Gastrocnemius medialis (tissue), 4 donors: ENCODE data around the gene MTHFSD. TPM values are rescaled to one million over a fixed set of nuclear protein-coding genes. Genes with fewer than 3 reads are reported as not detected.

ENCODE experiments used
- ATAC-seq, 2 donors: fragments of 150-250 bp; one replicate each; pipeline ENCODE4 v1.9.1; 2016
- DNase-seq, 2 donors: peaks; one replicate each; pipeline ENCODE4 v3.0.0-alpha.2; 2019
- H3K27ac ChIP-seq, 4 donors: fragments of 200-600 bp; sonication (generic); 1 replicate in 1 of 4; 2 replicates in 3 of 4; pipeline ENCODE4 v1.5.1; 2016 to 2018; ENCODE audit warnings: mild to moderate bottlenecking in 2 of 4, moderate library complexity in 1 of 4
- H3K27me3 ChIP-seq, 3 donors: fragments of 200-600 bp; sonication (generic) in 2 of 3; 1 replicate in 1 of 3; 2 replicates in 2 of 3; pipeline versions ENCODE4 v1.5.1 to v1.6.0; 2016 to 2019; ENCODE audit warnings: mild to moderate bottlenecking in 1 of 3, moderate library complexity in 1 of 3
- H3K36me3 ChIP-seq, 2 donors: fragments of 200-600 bp; sonication (generic) in 1 of 2; one replicate each; pipeline ENCODE4 v1.5.1; 2017 to 2018
- H3K4me1 ChIP-seq, 2 donors: fragments of 200-600 bp; sonication (generic) in 1 of 2; one replicate each; pipeline ENCODE4 v1.5.1; 2016 to 2017; ENCODE audit warnings: mild to moderate bottlenecking in 2 of 2
- H3K4me3 ChIP-seq, 4 donors: fragments of 200-600 bp; sonication (generic) in 3 of 4; 1 replicate in 1 of 4; 2 replicates in 3 of 4; pipeline ENCODE4 v1.5.1; 2016 to 2019; ENCODE audit warnings: mild to moderate bottlenecking in 2 of 4
- H3K9me3 ChIP-seq, 3 donors: fragments of 200-600 bp; sonication (generic) in 2 of 3; 1 replicate in 1 of 3; 2 replicates in 2 of 3; pipeline ENCODE4 v1.5.1; 2016 to 2019
- POLR2A ChIP-seq, 2 donors: fragments of 450-650 bp; IDR thresholded peaks; one replicate each; pipeline ENCODE4 v1.6.1; 2017; ENCODE audit warnings: antibody characterized with exemption in 2 of 2, mild to moderate bottlenecking in 2 of 2, moderate library complexity in 2 of 2
- in situ Hi-C, 4 donors: fragments of 200-750 bp; cut with MboI; loops; one replicate each; pipeline versions ENCODE4 v1.15.0 to v1.8.0; 2017; ENCODE audit warnings: low sequenced_read_pairs in 4 of 4
- intact Hi-C: fragments of 100-400 bp; cut with DNase I; formaldehyde crosslinking; loops from one replicate; pipeline ENCODE4 v1.15.1; 2023; ENCODE audit warnings: low total_unique reads
- total RNA-seq, 4 donors: library from RNA; depleted of rRNA; stranded (reverse); fragments of >200 nt; gene quantifications; one replicate each; pipeline versions ENCODE4 v1.1.0 to v1.2.3, GENCODE V29; 2016
- TF ChIP-seq, protein P1 (sequence below), 5 experiments: fragments of 450-650 bp in 3 of 5; fragments of 200-600 bp in 2 of 5; sonication (generic) in 2 of 5; IDR thresholded peaks in 4 of 5; conservative IDR thresholded peaks in 1 of 5; 1 replicate in 4 of 5; 2 replicates in 1 of 5; pipeline ENCODE4 v1.5.1; 2016 to 2019; ENCODE audit warnings: antibody characterized with exemption in 5 of 5, mild to moderate bottlenecking in 3 of 5, moderate library complexity in 3 of 5

The MTHFSD gene
- total RNA-seq, 4 donors from 2014 or later, result 10.9 to 31.2 (median 16.0) TPM

- H3K36me3 ChIP-seq, result no peaks in the 10 kb centered on the region
- intact Hi-C loops (no loop called here), in situ Hi-C loops (loop anchor here (5.0 to 25.0 kb wide), 7 partner anchors 308 to 820 kb away; partner anchors contain the start of genes FBXO31 (in 1 of the 4) and MAP1LC3B (in 1 of the 4))
- peak overlapping the region; percentile 27 to 49 (median 32) for H3K4me3 ChIP-seq
- peaks cover 0 to 6% of the 10 kb centered on the region in 2 donors for H3K4me1 ChIP-seq
- TF ChIP-seq, protein P1, sequence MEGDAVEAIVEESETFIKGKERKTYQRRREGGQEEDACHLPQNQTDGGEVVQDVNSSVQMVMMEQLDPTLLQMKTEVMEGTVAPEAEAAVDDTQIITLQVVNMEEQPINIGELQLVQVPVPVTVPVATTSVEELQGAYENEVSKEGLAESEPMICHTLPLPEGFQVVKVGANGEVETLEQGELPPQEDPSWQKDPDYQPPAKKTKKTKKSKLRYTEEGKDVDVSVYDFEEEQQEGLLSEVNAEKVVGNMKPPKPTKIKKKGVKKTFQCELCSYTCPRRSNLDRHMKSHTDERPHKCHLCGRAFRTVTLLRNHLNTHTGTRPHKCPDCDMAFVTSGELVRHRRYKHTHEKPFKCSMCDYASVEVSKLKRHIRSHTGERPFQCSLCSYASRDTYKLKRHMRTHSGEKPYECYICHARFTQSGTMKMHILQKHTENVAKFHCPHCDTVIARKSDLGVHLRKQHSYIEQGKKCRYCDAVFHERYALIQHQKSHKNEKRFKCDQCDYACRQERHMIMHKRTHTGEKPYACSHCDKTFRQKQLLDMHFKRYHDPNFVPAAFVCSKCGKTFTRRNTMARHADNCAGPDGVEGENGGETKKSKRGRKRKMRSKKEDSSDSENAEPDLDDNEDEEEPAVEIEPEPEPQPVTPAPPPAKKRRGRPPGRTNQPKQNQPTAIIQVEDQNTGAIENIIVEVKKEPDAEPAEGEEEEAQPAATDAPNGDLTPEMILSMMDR (IDR thresholded peaks at IDR 0.05 in 4 of 5, conservative IDR thresholded peaks at IDR 0.05 in 1 of 5), result peak in 1 of 5 experiments; percentile 2
- no peak for TF ChIP-seq POLR2A (IDR thresholded peaks at IDR 0.05)
- ATAC-seq (no peak), DNase-seq (no peak)
- peak overlapping the region in 3 of 4 donors; percentile 44 to 59 (median 53) for H3K27ac ChIP-seq
- H3K9me3 ChIP-seq, result no peaks in the 10 kb centered on the region
- H3K27me3 ChIP-seq, result peaks cover 74 to 77% (median 74%) of the 10 kb centered on the region in 3 donors
Observed at GRCh38 chr16:86566966-86567700, 12.1 kb upstream of the MTHFSD start.

- TF ChIP-seq POLR2A (IDR thresholded peaks at IDR 0.05), result peak in 1 of 2 donors; percentile 39
- TF ChIP-seq, protein P1 (IDR thresholded peaks at IDR 0.05 in 4 of 5, conservative IDR thresholded peaks at IDR 0.05 in 1 of 5), result no peak
- intact Hi-C loops (no loop called here), in situ Hi-C loops (loop anchor here (5.0 to 25.0 kb wide), 7 partner anchors 308 to 821 kb away; partner anchors contain the start of genes FBXO31 (in 1 of the 4) and MAP1LC3B (in 1 of the 4))
- H3K4me3 ChIP-seq, result peak within 1 kb of the TSS; percentile 27 to 49 (median 32)
- peaks cover 0 to 6% of the 10 kb centered on the region in 2 donors for H3K4me1 ChIP-seq
- no peaks in the 10 kb centered on the region for H3K36me3 ChIP-seq
- peak in 1 of 2 donors; percentile 42 for DNase-seq
- ATAC-seq, result no peak
- H3K9me3 ChIP-seq, result no peaks in the 10 kb centered on the region
- peaks cover 68 to 71% (median 69%) of the 10 kb centered on the region in 3 donors for H3K27me3 ChIP-seq
- peak within 1 kb of the TSS in 3 of 4 donors; percentile 44 to 59 (median 53) for H3K27ac ChIP-seq
Observed at GRCh38 chr16:86566601-86566965, 11.5 kb upstream of the MTHFSD start, which contains the start of gene FOXC2. FOXC2 (plus strand) TSS chr16:86566829; CDS start chr16:86567336, 507 bp downstream.

DNA sequence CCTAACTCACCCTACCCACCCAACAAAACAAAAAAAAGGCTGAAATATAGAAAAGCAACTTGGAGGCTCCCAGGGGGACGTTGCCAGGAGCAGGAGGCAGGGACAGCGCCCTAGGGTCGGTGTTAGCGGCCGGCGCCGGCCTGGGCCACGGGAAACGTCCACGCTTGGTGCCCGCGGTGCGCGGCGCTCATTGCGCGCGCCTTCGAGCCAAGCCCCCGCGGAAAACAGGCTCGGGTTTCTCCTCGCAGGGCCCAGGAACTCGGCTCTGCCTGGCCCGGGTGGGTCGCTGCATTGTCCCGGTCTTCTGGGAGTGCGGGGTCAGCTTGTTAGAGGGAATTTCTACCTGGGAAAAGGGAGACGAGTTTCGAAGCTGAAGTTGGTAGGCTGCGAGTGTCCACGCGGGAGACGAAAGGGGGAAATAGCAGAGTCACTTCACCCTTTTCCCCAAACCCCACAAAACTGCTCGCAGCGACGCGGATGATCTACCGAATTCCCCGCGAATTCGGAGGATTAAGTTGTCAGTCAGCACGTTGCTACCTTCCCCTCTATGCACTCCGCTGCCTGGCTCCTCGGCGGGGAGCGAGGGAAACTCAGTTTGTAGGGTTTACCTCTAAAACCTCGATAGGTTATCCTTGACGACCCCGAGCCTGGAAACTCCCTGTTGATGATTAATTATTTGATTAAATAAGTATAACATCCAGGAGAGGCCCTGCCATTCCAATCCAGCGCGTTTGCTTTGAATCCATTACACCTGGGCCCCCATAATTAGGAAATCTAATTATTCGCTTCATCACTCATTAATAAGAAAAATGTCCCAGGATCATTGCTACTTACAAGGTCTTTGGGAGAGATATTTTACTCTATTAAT, 10.8 kb upstream of the MTHFSD start:
- H3K36me3 ChIP-seq, result no peaks in the 10 kb centered on the region
- peaks cover 61 to 64% (median 62%) of the 10 kb centered on the region in 3 donors for H3K27me3 ChIP-seq
- peak overlapping the region in 2 of 4 donors; percentile 27 to 49 for H3K4me3 ChIP-seq
- no peak for TF ChIP-seq POLR2A (IDR thresholded peaks at IDR 0.05)
- TF ChIP-seq, protein P1 (IDR thresholded peaks at IDR 0.05 in 4 of 5, conservative IDR thresholded peaks at IDR 0.05 in 1 of 5), result no peak
- no peak overlapping the region for H3K27ac ChIP-seq
- in situ Hi-C loops, result loop anchor here (5.0 to 25.0 kb wide), 7 partner anchors 309 to 821 kb away; partner anchors contain the start of genes FBXO31 (in 1 of the 4) and MAP1LC3B (in 1 of the 4)
- ATAC-seq (no peak), DNase-seq (no peak)
- intact Hi-C loops, result no loop called here
- H3K9me3 ChIP-seq, result no peaks in the 10 kb centered on the region
- peaks cover 0 to 6% of the 10 kb centered on the region in 2 donors for H3K4me1 ChIP-seq

GRCh38 chr16:86565181-86565631, 10.2 kb upstream of the MTHFSD start:
- ATAC-seq, result no peak
- in situ Hi-C loops (loop anchor here (5.0 to 25.0 kb wide), 7 partner anchors 310 to 822 kb away; partner anchors contain the start of genes FBXO31 (in 1 of the 4) and MAP1LC3B (in 1 of the 4)), intact Hi-C loops (no loop called here)
- no peak for TF ChIP-seq POLR2A (IDR thresholded peaks at IDR 0.05)
- TF ChIP-seq, protein P1 (IDR thresholded peaks at IDR 0.05 in 4 of 5, conservative IDR thresholded peaks at IDR 0.05 in 1 of 5), result no peak
- Histone ChIP-seq H3K27me3 (peaks cover 55 to 58% (median 56%) of the 10 kb centered on the region in 3 donors), H3K9me3 (no peaks in the 10 kb centered on the region), H3K4me1 (peaks cover 0 to 6% of the 10 kb centered on the region in 2 donors), H3K4me3 (no peak overlapping the region), H3K27ac (no peak overlapping the region), H3K36me3 (no peaks in the 10 kb centered on the region)
- DNase-seq, result no peak
